Measurements from ENCODE around the gene LGMN. TPM values are rescaled to one million over a fixed set of nuclear protein-coding genes. Genes with fewer than 3 reads are reported as not detected.

The LGMN gene
- total RNA-seq, 8 experiments from 2014 or later: 15.2 to 312 (median 54.8) TPM

- in situ Hi-C loops (cut with MboI; ENCODE audit: low pct_unique_long_range_greater_than_20kb in 2 of 9, low sequenced_read_pairs in 9 of 9, unreplicated experiment in 9 of 9): no loop called here
- Histone ChIP-seq H3K4me3 (no peak overlapping the region), H3K27ac (no peak overlapping the region), H3K4me1 (replicated peaks in 1 of 2) (no peaks in the 10 kb centered on the region)
- 67 to 100% (median 91%) methylated on average over 1 to 4 of the region's 4 CpGs; no CpG with 5 or more reads in 3 of the 10 experiments for whole genome bisulfite sequencing, 10 experiments
- no peak for ATAC-seq (replicated peaks in 6 of 8)
Observed at GRCh38 chr14:92733007-92733406, 15.4 kb downstream of the LGMN start.

- no peaks in the 10 kb centered on the region for H3K4me1 ChIP-seq (replicated peaks in 1 of 2)
- no peak overlapping the region for H3K27ac ChIP-seq
- WGBS, 10 experiments: 80 to 100% (median 100%) methylated on average over 1 to 3 of the region's 3 CpGs; no CpG with 5 or more reads in 2 of the 10 experiments
- no peak overlapping the region for H3K4me3 ChIP-seq
- in situ Hi-C loops (cut with MboI; ENCODE audit: low pct_unique_long_range_greater_than_20kb in 2 of 9, low sequenced_read_pairs in 9 of 9, unreplicated experiment in 9 of 9): no loop called here
- ATAC-seq (replicated peaks in 6 of 8): no peak
Observed at GRCh38 chr14:92731622-92732115, 16.8 kb downstream of the LGMN start.

GRCh38 chr14:92729634-92730358, 18.6 kb downstream of the LGMN start:
- 68 to 96% (median 83%) methylated on average over 4 to 11 of the region's 14 CpGs for WGBS, 10 experiments
- Histone ChIP-seq H3K4me3 (no peak overlapping the region), H3K4me1 (replicated peaks in 1 of 2) (no peaks in the 10 kb centered on the region), H3K27ac (no peak overlapping the region)
- ATAC-seq (replicated peaks in 6 of 8): no peak
- in situ Hi-C loops (cut with MboI; ENCODE audit: low pct_unique_long_range_greater_than_20kb in 2 of 9, low sequenced_read_pairs in 9 of 9, unreplicated experiment in 9 of 9): no loop called here

GRCh38 chr14:92728759-92729364, 19.6 kb downstream of the LGMN start:
- H3K27ac ChIP-seq: no peak overlapping the region
- ATAC-seq (replicated peaks in 6 of 8): no peak
- H3K4me1 ChIP-seq (replicated peaks in 1 of 2): no peaks in the 10 kb centered on the region
- in situ Hi-C loops (cut with MboI; ENCODE audit: low pct_unique_long_range_greater_than_20kb in 2 of 9, low sequenced_read_pairs in 9 of 9, unreplicated experiment in 9 of 9): no loop called here
- H3K4me3 ChIP-seq: no peak overlapping the region
- WGBS, 10 experiments: 72 to 100% (median 86%) methylated on average over 1 to 4 of the region's 8 CpGs; no CpG with 5 or more reads in 3 of the 10 experiments

GRCh38 chr14:92726933-92727262, 21.5 kb downstream of the LGMN start:
- in situ Hi-C loops (cut with MboI; ENCODE audit: low pct_unique_long_range_greater_than_20kb in 2 of 9, low sequenced_read_pairs in 9 of 9, unreplicated experiment in 9 of 9): no loop called here
- 87 to 100% (median 100%) methylated on average over 1 to 5 of the region's 8 CpGs; no CpG with 5 or more reads in 4 of the 10 experiments for WGBS, 10 experiments
- ATAC-seq (replicated peaks in 6 of 8): no peak
- Histone ChIP-seq H3K27ac (no peak overlapping the region), H3K4me1 (replicated peaks in 1 of 2) (no peaks in the 10 kb centered on the region), H3K4me3 (no peak overlapping the region)

GRCh38 chr14:92726135-92726932, 22.1 kb downstream of the LGMN start:
- no peaks in the 10 kb centered on the region for H3K4me1 ChIP-seq (replicated peaks in 1 of 2)
- H3K4me3 ChIP-seq: no peak overlapping the region
- H3K27ac ChIP-seq: no peak overlapping the region
- ATAC-seq (replicated peaks in 6 of 8): peak; percentile 24 to 95 (median 48)
- in situ Hi-C loops (cut with MboI; ENCODE audit: low pct_unique_long_range_greater_than_20kb in 2 of 9, low sequenced_read_pairs in 9 of 9, unreplicated experiment in 9 of 9): no loop called here
- WGBS, 10 experiments: 10 to 100% (median 78%) methylated on average over 1 to 8 of the region's 12 CpGs; no CpG with 5 or more reads in 1 of the 10 experiments

GRCh38 chr14:92724516-92725340, 23.7 kb downstream of the LGMN start:
- in situ Hi-C loops (cut with MboI; ENCODE audit: low pct_unique_long_range_greater_than_20kb in 2 of 9, low sequenced_read_pairs in 9 of 9, unreplicated experiment in 9 of 9): no loop called here
- Histone ChIP-seq H3K4me1 (replicated peaks in 1 of 2) (no peaks in the 10 kb centered on the region), H3K27ac (no peak overlapping the region), H3K4me3 (no peak overlapping the region)
- ATAC-seq (replicated peaks in 6 of 8): no peak
- WGBS, 10 experiments: 33 to 100% (median 92%) methylated on average over 1 to 9 of the region's 14 CpGs; no CpG with 5 or more reads in 2 of the 10 experiments

- in situ Hi-C loops (cut with MboI; ENCODE audit: low pct_unique_long_range_greater_than_20kb in 2 of 9, low sequenced_read_pairs in 9 of 9, unreplicated experiment in 9 of 9): loop anchor here in 1 of 9 experiments (10.0 kb wide), 1 partner anchor 65 kb away; no protein-coding TSS in a partner anchor
Observed at GRCh38 chr14:92719890-92720323, 28.5 kb downstream of the LGMN start.

GRCh38 chr14:92719421-92719820, 29.0 kb downstream of the LGMN start:
- 88 to 100% (median 100%) methylated on average over 1 to 2 of the region's 2 CpGs; no CpG with 5 or more reads in 3 of the 10 experiments for WGBS, 10 experiments
- H3K4me3 ChIP-seq: no peak overlapping the region
- no peak for ATAC-seq (replicated peaks in 6 of 8)
- in situ Hi-C loops (cut with MboI; ENCODE audit: low pct_unique_long_range_greater_than_20kb in 2 of 9, low sequenced_read_pairs in 9 of 9, unreplicated experiment in 9 of 9): loop anchor here in 1 of 9 experiments (10.0 kb wide), 1 partner anchor 65 kb away; no protein-coding TSS in a partner anchor
- no peak overlapping the region for H3K27ac ChIP-seq
- H3K4me1 ChIP-seq (replicated peaks in 1 of 2): no peaks in the 10 kb centered on the region

More at GRCh38 chr14:92719890-92720323, 28.5 kb downstream of the LGMN start:
- 14 to 100% (median 85%) methylated on average over 1 to 5 of the region's 5 CpGs; no CpG with 5 or more reads in 3 of the 10 experiments for WGBS, 10 experiments
- peak in 3 of 8 experiments; percentile 38 to 83 (median 71) for ATAC-seq (replicated peaks in 6 of 8)
- no peaks in the 10 kb centered on the region for H3K4me1 ChIP-seq (replicated peaks in 1 of 2)
- H3K4me3 ChIP-seq: no peak overlapping the region
- no peak overlapping the region for H3K27ac ChIP-seq

GRCh38 chr14:92718664-92719063, 29.8 kb downstream of the LGMN start:
- Histone ChIP-seq H3K4me3 (no peak overlapping the region), H3K27ac (no peak overlapping the region), H3K4me1 (replicated peaks in 1 of 2) (no peaks in the 10 kb centered on the region)
- ATAC-seq (replicated peaks in 6 of 8): no peak
- 58 to 100% (median 92%) methylated on average over 1 to 8 of the region's 8 CpGs; no CpG with 5 or more reads in 4 of the 10 experiments for WGBS, 10 experiments
- in situ Hi-C loops (cut with MboI; ENCODE audit: low pct_unique_long_range_greater_than_20kb in 2 of 9, low sequenced_read_pairs in 9 of 9, unreplicated experiment in 9 of 9): loop anchor here in 1 of 9 experiments (10.0 kb wide), 1 partner anchor 66 kb away; no protein-coding TSS in a partner anchor

GRCh38 chr14:92717571-92718042, 30.8 kb downstream of the LGMN start:
- Histone ChIP-seq H3K4me3 (no peak overlapping the region), H3K4me1 (replicated peaks in 1 of 2) (no peaks in the 10 kb centered on the region), H3K27ac (no peak overlapping the region)
- in situ Hi-C loops (cut with MboI; ENCODE audit: low pct_unique_long_range_greater_than_20kb in 2 of 9, low sequenced_read_pairs in 9 of 9, unreplicated experiment in 9 of 9): loop anchor here in 1 of 9 experiments (10.0 kb wide), 1 partner anchor 67 kb away; no protein-coding TSS in a partner anchor
- no peak for ATAC-seq (replicated peaks in 6 of 8)
- 69 to 100% (median 81%) methylated on average over 1 to 10 of the region's 11 CpGs; no CpG with 5 or more reads in 2 of the 10 experiments for WGBS, 10 experiments

- in situ Hi-C loops (cut with MboI; ENCODE audit: low pct_unique_long_range_greater_than_20kb in 2 of 9, low sequenced_read_pairs in 9 of 9, unreplicated experiment in 9 of 9): loop anchor here in 1 of 9 experiments (10.0 kb wide), 1 partner anchor 69 kb away; no protein-coding TSS in a partner anchor
- 60 to 100% (median 85%) methylated on average over 2 to 8 of the region's 10 CpGs; no CpG with 5 or more reads in 3 of the 10 experiments for WGBS, 10 experiments
- Histone ChIP-seq H3K4me1 (replicated peaks in 1 of 2) (no peaks in the 10 kb centered on the region), H3K4me3 (no peak overlapping the region), H3K27ac (no peak overlapping the region)
- no peak for ATAC-seq (replicated peaks in 6 of 8)
Observed at GRCh38 chr14:92716131-92716530, 32.3 kb downstream of the LGMN start.
